Measurements from ENCODE around the gene GPR39.

Gene GPR39

GRCh38 chr2:132671151-132671835, 254.7 kb downstream of the GPR39 start:
- DNase-seq (ENCODE audit: low read depth), result no peak

- no peak for DNase-seq (ENCODE audit: low read depth)
Observed at GRCh38 chr2:132676999-132677398, 260.4 kb downstream of the GPR39 start.

- DNase-seq (ENCODE audit: low read depth), result no peak
Observed at GRCh38 chr2:132677661-132678060, 261.1 kb downstream of the GPR39 start.

- DNase-seq (ENCODE audit: low read depth), result no peak
Observed at GRCh38 chr2:132678483-132678882, 261.9 kb downstream of the GPR39 start.

GRCh38 chr2:132680544-132680943, 263.9 kb downstream of the GPR39 start:
- no peak for DNase-seq (ENCODE audit: low read depth)

- no peak for DNase-seq (ENCODE audit: low read depth)
Observed at GRCh38 chr2:132681766-132682165, 265.2 kb downstream of the GPR39 start.

GRCh38 chr2:132690664-132691303, 274.2 kb downstream of the GPR39 start:
- no peak for DNase-seq (ENCODE audit: low read depth)

- no peak for DNase-seq (ENCODE audit: low read depth)
Observed at GRCh38 chr2:132691556-132691955, 275.0 kb downstream of the GPR39 start.

- DNase-seq (ENCODE audit: low read depth), result no peak
Observed at GRCh38 chr2:132692816-132693215, 276.2 kb downstream of the GPR39 start.
